Psoas muscle (tissue), 8 donors: ENCODE data around the gene TULP4. TPM values are rescaled to one million over a fixed set of nuclear protein-coding genes. Genes with fewer than 3 reads are reported as not detected.
"Not testable (repeated sequence)": the region's sequence is repeated elsewhere in the genome, so short reads cannot be mapped to it uniquely, and the experiment has no call there.

Experiments used
- ATAC-seq, 4 donors: fragments of 200-7000 bp; cut with Tn5 transposase; one replicate each; pipeline ENCODE4 v1.9.1; 2020; ENCODE audit warnings: moderate library complexity in 3 of 4, mild to moderate bottlenecking in 2 of 4
- DNase-seq, 2 donors: peaks; one replicate each; pipeline ENCODE4 v3.0.0-alpha.2; 2020
- H3K27ac ChIP-seq: fragments of 200-600 bp; one replicate; pipeline ENCODE4 v1.8.0; 2022
- H3K27me3 ChIP-seq, 3 donors: fragments of 200-600 bp in 1 of 3; one replicate each; pipeline versions ENCODE4 v1.6.1 to v1.8.0; 2013 to 2022; ENCODE audit warnings: low read length in 2 of 3, mild to moderate bottlenecking in 2 of 3, moderate library complexity in 1 of 3; ENCODE audit not compliant: insufficient read depth in 3 of 3
- H3K36me3 ChIP-seq, 2 donors: fragments of 200-600 bp in 1 of 2; one replicate each; pipeline versions ENCODE4 v1.6.1 to v1.8.0; 2013 to 2022; ENCODE audit warnings: low read depth in 1 of 2, mild to moderate bottlenecking in 1 of 2, moderate library complexity in 1 of 2; ENCODE audit not compliant: insufficient read depth in 1 of 2
- H3K4me1 ChIP-seq: fragments of 200-600 bp; one replicate; pipeline ENCODE4 v1.8.0; 2022
- H3K4me3 ChIP-seq: fragments of 200-600 bp; one replicate; pipeline ENCODE4 v1.8.0; 2022; ENCODE audit warnings: mild to moderate bottlenecking
- H3K9me3 ChIP-seq: fragments of 200-600 bp; one replicate; pipeline ENCODE4 v1.8.0; 2022
- WGBS, 3 donors: extraction: QIAGEN DNeasy Blood & Tissue Kit; methylation state at CpG; one replicate each; pipeline versions ENCODE4 v1.1.6 to v1.1.7; 2013; 5-methylcytosine and 5-hydroxymethylcytosine counted together
- intact Hi-C, 2 donors: fragments of 100-400 bp; cut with DNase I; formaldehyde crosslinking; loops; one replicate each; pipeline versions ENCODE4 v1.11.0 to v1.14.2; 2022
- polyA plus RNA-seq, 3 donors: library from polyadenylated mRNA; stranded (reverse); fragments of 200-250 nt; gene quantifications; one replicate each; pipeline ENCODE4 v1.2.3, GENCODE V29; 2013
- total RNA-seq, 4 donors: library from RNA; stranded (reverse); fragmentation: NEBNext Ultra II Directional in 2 of 4; extraction: Animal tissue kit (Norgen Biotek cat#: 25700) in 2 of 4; gene quantifications; one replicate each; pipeline versions ENCODE4 v1.2.1 to v1.2.4, GENCODE V29; 2021 to 2023
- TF ChIP-seq, protein P1 (sequence below): fragments of 200-600 bp; IDR thresholded peaks from one replicate; pipeline ENCODE4 v1.8.0; 2022; ENCODE audit warnings: antibody characterized with exemption
- donor health status: healthy with polysubstance abuse.
- donor health status: DM: no; HTN: no; CAD: no; lungs with moderate emphysema.
- donor health status: Bipolar disorder and iron deficiency.
- donor health status: healthy.
- donor health status: DM: yes; HTN: yes; CAD: no.
- donor health status: DM: no; HTN: no; CAD: no.
- donor health status: DM: no; HTN: no; CAD: no.
- donor health status: DM: yes; HTN: yes; CAD: no.

The TULP4 gene
- total and polyA plus RNA-seq, 7 donors: 2.2 to 103 (median 63.2) TPM

DNA sequence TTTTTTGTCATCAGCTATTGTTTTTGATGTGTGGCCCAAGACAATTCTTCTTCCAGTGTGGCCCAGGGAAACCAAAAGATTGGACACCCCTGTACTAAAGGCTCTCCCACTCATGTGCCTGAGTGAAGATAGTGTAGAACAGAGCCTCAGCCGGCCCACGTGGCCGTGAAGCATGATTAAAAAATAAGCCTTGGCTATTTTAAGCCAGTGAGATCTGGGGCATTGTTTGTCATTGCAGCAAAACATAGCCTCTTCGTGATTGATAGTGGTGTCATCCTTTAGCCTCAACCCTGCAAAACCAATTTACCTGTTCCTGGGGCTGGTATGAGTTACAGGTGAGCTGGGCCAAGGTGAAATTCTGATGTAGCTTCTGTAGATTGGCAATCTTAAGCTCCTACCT is 85.3 kb downstream of the TULP4 start:
- H3K36me3 ChIP-seq: no peaks in the 10 kb centered on the region
- intact Hi-C loops: no loop called here
- no peak overlapping the region for H3K27ac ChIP-seq
- no peak overlapping the region for H3K4me3 ChIP-seq
- DNase-seq (no peak), ATAC-seq (peak in 2 of 4 donors; percentile 48 to 50)
- H3K27me3 ChIP-seq: no peaks in the 10 kb centered on the region
- TF ChIP-seq, protein P1, sequence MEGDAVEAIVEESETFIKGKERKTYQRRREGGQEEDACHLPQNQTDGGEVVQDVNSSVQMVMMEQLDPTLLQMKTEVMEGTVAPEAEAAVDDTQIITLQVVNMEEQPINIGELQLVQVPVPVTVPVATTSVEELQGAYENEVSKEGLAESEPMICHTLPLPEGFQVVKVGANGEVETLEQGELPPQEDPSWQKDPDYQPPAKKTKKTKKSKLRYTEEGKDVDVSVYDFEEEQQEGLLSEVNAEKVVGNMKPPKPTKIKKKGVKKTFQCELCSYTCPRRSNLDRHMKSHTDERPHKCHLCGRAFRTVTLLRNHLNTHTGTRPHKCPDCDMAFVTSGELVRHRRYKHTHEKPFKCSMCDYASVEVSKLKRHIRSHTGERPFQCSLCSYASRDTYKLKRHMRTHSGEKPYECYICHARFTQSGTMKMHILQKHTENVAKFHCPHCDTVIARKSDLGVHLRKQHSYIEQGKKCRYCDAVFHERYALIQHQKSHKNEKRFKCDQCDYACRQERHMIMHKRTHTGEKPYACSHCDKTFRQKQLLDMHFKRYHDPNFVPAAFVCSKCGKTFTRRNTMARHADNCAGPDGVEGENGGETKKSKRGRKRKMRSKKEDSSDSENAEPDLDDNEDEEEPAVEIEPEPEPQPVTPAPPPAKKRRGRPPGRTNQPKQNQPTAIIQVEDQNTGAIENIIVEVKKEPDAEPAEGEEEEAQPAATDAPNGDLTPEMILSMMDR: no peak
- H3K4me1 ChIP-seq: peaks cover 16% of the 10 kb centered on the region
- 53 to 76% (median 70%) methylated on average over 4 of the region's 4 CpGs for WGBS, 3 donors
- H3K9me3 ChIP-seq: no peaks in the 10 kb centered on the region

DNA sequence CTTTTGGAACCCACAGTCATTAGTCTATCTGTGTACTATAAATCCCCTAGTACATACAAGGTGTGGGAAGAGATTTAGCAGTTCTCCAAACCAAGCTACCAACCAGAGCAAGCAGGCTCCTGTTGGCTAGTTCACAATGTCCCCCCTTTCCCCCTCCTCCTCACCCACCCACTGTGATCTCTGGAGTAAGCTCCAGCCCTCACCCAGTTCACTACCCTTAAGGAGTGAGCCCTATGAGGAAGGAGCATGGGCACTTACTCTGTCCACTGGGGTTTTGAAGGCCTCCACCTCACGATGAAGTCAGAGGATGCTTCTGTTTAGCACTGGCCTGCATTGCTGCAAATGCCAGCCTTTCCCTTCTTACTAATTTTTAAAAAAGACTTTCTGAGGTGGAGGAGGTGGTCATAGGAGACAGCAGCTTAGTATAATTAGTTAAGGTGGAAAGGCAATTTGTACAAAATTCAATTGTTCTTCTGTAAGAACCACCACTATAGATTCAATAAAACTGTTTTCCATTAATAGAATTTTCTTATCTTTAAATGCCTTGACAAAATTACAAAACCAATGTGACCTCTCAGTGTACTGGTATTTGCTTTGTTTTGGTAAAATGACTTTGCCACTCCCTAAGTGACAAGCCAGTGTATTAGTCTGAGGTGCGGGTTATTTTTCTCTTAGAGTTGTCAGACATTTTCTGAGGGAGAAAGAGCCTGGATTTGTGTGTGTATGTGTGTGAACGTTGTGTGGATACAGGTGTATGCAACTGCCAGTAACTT is 86.2 kb downstream of the TULP4 start:
- TF ChIP-seq, protein P1: no peak
- Histone ChIP-seq H3K27me3 (no peaks in the 10 kb centered on the region), H3K4me1 (peaks cover 18% of the 10 kb centered on the region), H3K36me3 (no peaks in the 10 kb centered on the region), H3K9me3 (no peaks in the 10 kb centered on the region), H3K4me3 (no peak overlapping the region), H3K27ac (no peak overlapping the region)
- intact Hi-C loops: no loop called here
- ATAC-seq: no peak
- 64 to 72% (median 70%) methylated on average over 3 of the region's 3 CpGs for WGBS, 3 donors
- DNase-seq: no peak

DNA sequence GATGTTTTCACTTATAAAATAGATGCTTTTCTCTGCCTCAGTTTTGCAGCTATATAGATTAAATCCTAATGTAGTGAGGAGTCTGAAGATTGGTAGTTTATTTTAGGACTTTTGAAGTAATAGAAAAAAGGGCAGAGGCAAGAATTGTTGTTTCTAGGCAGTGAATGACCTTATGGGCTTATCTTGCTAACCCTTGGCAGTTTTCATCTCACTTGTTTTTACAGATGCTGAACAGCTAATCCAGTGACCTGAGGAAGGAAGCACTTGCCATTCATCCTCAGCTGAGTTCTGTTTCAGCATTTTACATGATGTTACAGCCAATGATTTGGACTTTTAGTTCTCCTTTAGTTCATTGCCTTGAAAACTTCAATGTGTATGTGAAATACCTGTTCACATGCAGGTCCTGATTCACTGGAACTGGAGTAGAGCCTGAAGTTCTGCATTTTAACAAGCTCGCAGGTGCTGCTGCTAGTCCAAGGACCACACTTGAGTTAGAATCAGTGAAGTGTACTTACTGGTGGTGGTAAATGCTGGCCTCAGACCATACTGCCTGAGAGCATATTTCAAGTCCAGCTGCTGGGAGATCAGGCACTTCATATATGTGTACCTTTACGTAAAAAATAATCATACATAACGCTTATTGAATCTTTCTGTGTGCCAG is 86.9 kb downstream of the TULP4 start:
- TF ChIP-seq, protein P1: no peak
- no peak for DNase-seq
- Histone ChIP-seq H3K27ac (no peak overlapping the region), H3K36me3 (no peaks in the 10 kb centered on the region), H3K4me3 (no peak overlapping the region), H3K27me3 (no peaks in the 10 kb centered on the region), H3K4me1 (peaks cover 18% of the 10 kb centered on the region), H3K9me3 (no peaks in the 10 kb centered on the region)
- 92 to 94% (median 94%) methylated on average over 3 of the region's 3 CpGs for WGBS, 3 donors
- ATAC-seq: no peak
- intact Hi-C loops: no loop called here

DNA sequence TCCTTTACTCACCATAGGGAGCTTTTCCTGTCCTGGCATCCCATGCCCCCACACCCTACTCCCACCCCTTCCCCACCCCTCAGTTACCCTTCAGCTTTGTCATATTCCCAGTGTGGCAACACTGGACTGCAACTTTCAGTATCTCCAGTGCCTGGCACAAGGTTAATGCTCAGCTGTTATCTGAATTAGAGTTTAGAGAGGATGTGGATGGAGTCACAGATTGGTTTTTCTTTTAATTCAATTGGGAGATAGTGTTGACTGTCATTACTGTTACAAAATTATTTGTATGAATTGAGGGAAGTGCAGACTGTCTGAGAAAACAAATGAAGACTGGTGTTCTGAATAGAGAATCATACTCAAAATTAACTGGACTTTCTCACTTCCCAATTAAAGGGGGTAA is 89.9 kb downstream of the TULP4 start:
- DNase-seq: no peak
- H3K9me3 ChIP-seq: no peaks in the 10 kb centered on the region
- no peaks in the 10 kb centered on the region for H3K27me3 ChIP-seq
- intact Hi-C loops: no loop called here
- H3K4me1 ChIP-seq: peaks cover 22% of the 10 kb centered on the region
- no peak overlapping the region for H3K27ac ChIP-seq
- H3K4me3 ChIP-seq: no peak overlapping the region
- TF ChIP-seq, protein P1: no peak
- no peaks in the 10 kb centered on the region for H3K36me3 ChIP-seq
- no peak for ATAC-seq

DNA sequence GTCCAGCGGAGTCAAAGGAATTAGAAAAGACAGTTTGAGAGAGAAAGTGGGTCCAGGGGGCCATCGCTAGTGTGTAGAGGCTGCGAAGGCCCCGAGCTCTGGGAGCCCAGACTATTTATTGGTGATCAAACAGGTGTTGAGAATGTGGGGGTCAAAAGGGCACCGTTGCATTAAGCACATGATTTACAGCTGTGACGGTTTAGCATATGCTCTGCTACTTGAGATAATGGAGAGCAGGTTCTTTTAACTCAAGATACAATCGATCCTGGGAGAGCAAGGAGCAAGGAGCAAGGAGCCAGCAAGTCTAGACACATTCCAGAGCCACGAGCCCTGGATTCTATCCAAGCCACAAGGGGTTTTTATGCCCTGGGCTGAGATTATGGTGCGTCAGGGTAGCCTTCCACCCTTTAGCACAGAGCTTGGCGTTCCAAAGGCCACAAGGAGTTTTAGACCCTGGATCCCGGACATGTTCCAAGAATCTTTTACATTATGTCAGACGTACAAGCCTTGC is 93.1 kb downstream of the TULP4 start:
- H3K36me3 ChIP-seq, ATAC-seq, H3K27me3 ChIP-seq, intact Hi-C loops, DNase-seq, H3K9me3 ChIP-seq, H3K27ac ChIP-seq, H3K4me3 ChIP-seq: not testable (repeated sequence)
- peaks cover 30% of the 10 kb centered on the region for H3K4me1 ChIP-seq
- 61 to 70% (median 62%) methylated on average over 12 of the region's 12 CpGs for WGBS, 3 donors
